Subcutaneous abdominal adipose tissue (tissue), 5 donors: ENCODE data around the gene P2RY13.

Experiments
- H3K27ac ChIP-seq: one replicate; pipeline ENCODE4 v1.7.0; 2013; ENCODE audit warnings: low read depth, mild to moderate bottlenecking, inconsistent platforms, low read length, moderate library complexity
- H3K27me3 ChIP-seq, 5 donors: one replicate each; pipeline ENCODE4 v1.7.0; 2013; ENCODE audit warnings: low read length in 5 of 5, inconsistent platforms in 1 of 5; ENCODE audit not compliant: control insufficient read depth in 5 of 5, insufficient read depth in 4 of 5
- H3K36me3 ChIP-seq, 5 donors: one replicate each; pipeline ENCODE4 v1.7.0; 2013; ENCODE audit warnings: low read length in 5 of 5; ENCODE audit not compliant: control insufficient read depth in 5 of 5, insufficient read depth in 5 of 5
- H3K4me1 ChIP-seq, 5 donors: one replicate each; pipeline ENCODE4 v1.7.0; 2013; ENCODE audit warnings: low read length in 5 of 5, mild to moderate bottlenecking in 3 of 5, moderate library complexity in 1 of 5; ENCODE audit not compliant: control insufficient read depth in 5 of 5, insufficient read depth in 5 of 5
- H3K4me3 ChIP-seq, 5 donors: one replicate each; pipeline ENCODE4 v1.7.0; 2013; ENCODE audit warnings: low read length in 5 of 5, low read depth in 1 of 5
- H3K9ac ChIP-seq, 5 donors: one replicate each; pipeline ENCODE4 v1.7.0; 2013; ENCODE audit warnings: low read length in 5 of 5, mild to moderate bottlenecking in 4 of 5, moderate library complexity in 3 of 5
- H3K9me3 ChIP-seq, 5 donors: one replicate each; pipeline ENCODE4 v1.7.0; 2013; ENCODE audit warnings: low read length in 5 of 5; ENCODE audit not compliant: control insufficient read depth in 5 of 5
- donor health status: healthy.
- donor health status: healthy.
- donor health status: healthy.
- donor health status: healthy.
- donor health status: healthy.

P2RY13 gene

DNA sequence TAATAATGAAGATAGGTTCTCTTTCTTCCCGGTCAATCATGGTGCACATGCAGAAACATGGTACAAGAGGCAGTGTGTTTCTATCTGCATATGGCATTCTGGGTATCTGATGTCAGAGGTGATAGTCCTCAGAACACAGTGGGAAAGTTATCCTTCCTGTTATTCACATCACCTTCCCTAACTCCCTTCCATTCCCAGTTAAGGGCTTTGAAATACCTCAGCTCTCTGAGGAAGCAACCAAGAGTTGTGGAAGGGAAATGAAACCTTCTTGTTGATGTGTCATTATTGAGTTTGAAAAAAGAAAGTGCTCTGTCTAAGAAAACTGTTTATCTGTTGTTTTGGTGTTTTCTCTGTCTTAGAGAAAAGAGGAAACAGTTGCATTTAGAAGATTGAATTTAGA lies 21.9 kb upstream of the P2RY13 start:
- Histone ChIP-seq H3K4me3 (no peak overlapping the region), H3K9ac (no peak overlapping the region), H3K4me1 (peaks cover 3 to 13% (median 8%) of the 10 kb centered on the region in 5 donors), H3K36me3 (no peaks in the 10 kb centered on the region), H3K27ac (no peak overlapping the region), H3K27me3 (no peaks in the 10 kb centered on the region), H3K9me3 (no peaks in the 10 kb centered on the region)

DNA sequence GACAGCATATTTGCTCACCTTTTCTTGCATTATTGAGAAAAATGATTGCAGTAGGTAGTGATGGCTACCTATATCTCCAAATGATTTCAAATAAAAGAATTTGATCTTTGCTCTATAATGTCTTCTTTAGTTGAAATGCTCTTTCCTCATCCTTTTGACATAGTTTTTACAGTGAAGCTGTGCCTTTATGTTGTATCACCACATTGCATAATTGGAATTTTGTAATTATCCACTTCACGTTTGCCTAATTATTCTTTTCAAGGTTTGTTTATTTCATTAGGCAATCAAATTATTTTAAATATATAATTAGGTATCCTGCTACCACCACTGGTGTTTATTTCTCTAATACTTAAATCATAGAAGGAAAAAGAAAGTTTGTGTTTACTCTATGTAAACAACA lies 21.3 kb upstream of the P2RY13 start:
- Histone ChIP-seq H3K27ac (no peak overlapping the region), H3K9me3 (no peaks in the 10 kb centered on the region), H3K9ac (no peak overlapping the region), H3K36me3 (no peaks in the 10 kb centered on the region), H3K4me3 (no peak overlapping the region), H3K27me3 (no peaks in the 10 kb centered on the region), H3K4me1 (peaks cover 3 to 18% (median 14%) of the 10 kb centered on the region in 5 donors)

DNA sequence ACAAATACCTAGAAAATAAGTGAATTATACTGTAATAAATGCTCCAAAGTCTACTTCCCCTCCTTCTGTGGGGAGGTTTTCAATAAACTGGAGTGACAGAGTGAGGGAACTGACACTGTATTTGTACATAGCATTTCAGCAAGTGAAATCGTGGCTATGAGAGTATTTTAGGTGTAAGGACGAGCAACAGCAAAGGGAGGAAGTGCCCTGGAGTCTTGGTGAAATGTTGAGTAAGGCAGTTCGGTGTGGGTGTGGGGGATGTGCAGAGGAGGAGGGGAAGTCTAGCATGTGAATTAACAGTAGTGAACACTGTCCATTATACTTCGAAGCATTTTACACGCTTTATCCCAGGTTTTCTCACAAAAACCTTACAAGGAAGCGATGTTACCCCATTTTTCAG lies 18.1 kb upstream of the P2RY13 start:
- Histone ChIP-seq H3K4me3 (no peak overlapping the region), H3K36me3 (no peaks in the 10 kb centered on the region), H3K9me3 (no peaks in the 10 kb centered on the region), H3K27ac (no peak overlapping the region), H3K9ac (no peak overlapping the region), H3K27me3 (no peaks in the 10 kb centered on the region), H3K4me1 (peaks cover 3 to 22% (median 15%) of the 10 kb centered on the region in 5 donors)

DNA sequence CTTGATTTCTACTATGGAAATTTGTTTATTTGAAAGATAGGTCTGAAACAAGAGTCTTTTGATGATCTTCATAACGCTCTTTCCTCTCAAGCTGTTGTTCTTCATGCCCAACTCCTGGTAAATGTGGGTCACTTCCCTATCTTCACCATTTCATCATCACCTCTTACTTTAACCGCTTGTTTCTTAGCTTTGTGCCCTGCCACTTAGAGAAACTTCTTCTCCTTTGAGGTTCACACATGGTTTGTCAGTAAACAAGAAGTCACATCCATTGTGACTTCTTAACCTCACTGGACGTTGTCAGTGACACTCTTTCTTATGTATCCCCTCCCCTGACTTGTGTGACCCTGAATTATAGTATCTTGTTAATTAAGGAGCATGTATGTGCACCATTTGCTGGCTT lies 16.9 kb upstream of the P2RY13 start:
- peaks cover 3 to 22% (median 15%) of the 10 kb centered on the region in 5 donors for H3K4me1 ChIP-seq
- H3K4me3 ChIP-seq = peak overlapping the region in 2 of 5 donors; percentile 38 to 52
- no peaks in the 10 kb centered on the region for H3K9me3 ChIP-seq
- no peak overlapping the region for H3K9ac ChIP-seq
- H3K27me3 ChIP-seq = no peaks in the 10 kb centered on the region
- H3K27ac ChIP-seq = peak overlapping the region; percentile 37
- no peaks in the 10 kb centered on the region for H3K36me3 ChIP-seq

DNA sequence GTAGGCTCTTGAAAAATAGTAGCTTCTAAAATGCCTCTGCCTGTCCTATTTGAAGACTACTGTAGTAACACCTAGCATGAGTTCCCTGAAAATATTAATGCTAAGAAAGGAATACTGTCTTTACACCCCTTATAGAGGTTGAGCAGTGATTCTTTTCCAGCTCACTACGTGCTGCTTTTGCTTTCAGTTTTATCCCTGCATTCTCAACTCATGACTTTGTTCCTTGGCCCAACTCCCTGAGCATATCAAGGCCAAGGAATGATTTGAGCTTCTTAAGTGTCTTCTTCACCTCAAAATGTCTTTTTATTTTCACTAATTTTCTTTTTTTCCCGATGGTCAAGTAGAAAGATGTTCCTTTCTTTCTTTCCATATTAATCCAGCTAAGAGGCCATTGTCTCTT lies 16.5 kb upstream of the P2RY13 start:
- Histone ChIP-seq H3K4me3 (peak overlapping the region; percentile 38 to 64 (median 52)), H3K27ac (peak overlapping the region; percentile 37), H3K9me3 (no peaks in the 10 kb centered on the region), H3K9ac (peak overlapping the region in 3 of 5 donors; percentile 32 to 51 (median 39)), H3K4me1 (peaks cover 3 to 22% (median 12%) of the 10 kb centered on the region in 5 donors), H3K36me3 (no peaks in the 10 kb centered on the region), H3K27me3 (no peaks in the 10 kb centered on the region)

DNA sequence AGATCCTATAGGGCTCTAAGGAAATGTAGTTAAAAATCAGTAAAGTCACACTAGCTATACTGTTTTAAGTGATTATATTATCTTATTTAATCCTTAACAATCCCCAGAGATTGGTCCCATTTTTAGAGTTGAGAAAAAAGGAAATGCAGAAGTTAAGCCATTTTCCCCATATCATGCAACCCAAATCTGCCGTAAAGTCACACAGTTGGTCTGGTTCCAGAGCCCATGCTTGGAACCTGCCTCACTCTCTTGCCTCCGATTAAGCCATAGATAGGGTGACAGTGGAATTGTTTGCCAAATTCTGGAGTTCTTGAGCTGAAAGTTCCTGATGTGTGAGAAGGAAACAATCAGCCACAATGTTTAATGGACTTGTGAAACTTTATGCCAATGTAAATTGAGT lies 2.3 kb upstream of the P2RY13 start:
- Histone ChIP-seq H3K36me3 (no peaks in the 10 kb centered on the region), H3K27me3 (no peaks in the 10 kb centered on the region), H3K4me3 (no peak overlapping the region), H3K9ac (no peak overlapping the region), H3K4me1 (peaks cover 0 to 36% (median 25%) of the 10 kb centered on the region in 5 donors), H3K27ac (no peak overlapping the region), H3K9me3 (no peaks in the 10 kb centered on the region)

DNA sequence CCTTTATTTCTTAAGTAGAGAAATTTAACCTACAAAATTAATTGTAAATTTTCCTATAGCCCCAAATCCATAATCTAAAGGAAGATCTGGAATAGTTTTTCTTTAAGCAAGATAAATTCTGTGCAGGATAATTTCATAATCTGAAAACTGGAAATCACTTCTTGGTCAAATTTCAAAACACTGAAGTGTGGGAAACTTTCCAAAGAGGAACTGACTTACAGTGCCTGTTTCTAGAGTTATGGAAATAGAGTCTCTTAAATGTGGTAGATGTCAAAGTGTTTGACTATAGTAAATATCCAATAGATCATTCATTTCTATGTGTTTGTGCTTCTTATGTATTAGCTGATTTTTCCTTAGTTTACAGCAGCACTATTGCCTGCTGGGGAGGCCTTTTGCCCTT lies 1.6 kb upstream of the P2RY13 start:
- no peaks in the 10 kb centered on the region for H3K36me3 ChIP-seq
- H3K27me3 ChIP-seq = no peaks in the 10 kb centered on the region
- peak overlapping the region; percentile 45 for H3K27ac ChIP-seq
- no peak overlapping the region for H3K4me3 ChIP-seq
- H3K9me3 ChIP-seq = no peaks in the 10 kb centered on the region
- peak overlapping the region in 1 of 5 donors; percentile 56 for H3K9ac ChIP-seq
- peaks cover 0 to 36% (median 25%) of the 10 kb centered on the region in 5 donors for H3K4me1 ChIP-seq

DNA sequence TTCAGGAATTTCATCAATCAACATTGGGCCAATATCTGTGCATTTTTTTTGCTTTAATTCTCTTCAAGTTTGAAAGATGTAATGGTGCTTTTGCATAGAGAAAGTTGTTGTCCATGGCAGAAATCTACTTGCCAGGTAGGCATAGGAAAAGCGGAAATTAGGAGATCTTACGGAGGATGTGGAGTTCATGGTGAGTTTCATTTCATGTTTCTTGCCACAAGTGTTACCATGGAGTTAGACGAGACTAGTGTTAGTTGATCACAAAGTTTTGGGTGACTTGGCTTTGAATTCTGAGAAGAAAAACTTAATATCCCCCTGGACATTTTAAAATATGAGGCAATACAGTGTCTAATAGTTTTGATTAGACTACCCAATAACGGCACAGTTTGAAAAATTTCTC lies 1.0 kb upstream of the P2RY13 start:
- Histone ChIP-seq H3K36me3 (no peaks in the 10 kb centered on the region), H3K27ac (peak overlapping the region; percentile 2), H3K4me1 (peaks cover 0 to 36% (median 25%) of the 10 kb centered on the region in 5 donors), H3K27me3 (no peaks in the 10 kb centered on the region), H3K9me3 (no peaks in the 10 kb centered on the region), H3K4me3 (no peak overlapping the region), H3K9ac (no peak overlapping the region)

DNA sequence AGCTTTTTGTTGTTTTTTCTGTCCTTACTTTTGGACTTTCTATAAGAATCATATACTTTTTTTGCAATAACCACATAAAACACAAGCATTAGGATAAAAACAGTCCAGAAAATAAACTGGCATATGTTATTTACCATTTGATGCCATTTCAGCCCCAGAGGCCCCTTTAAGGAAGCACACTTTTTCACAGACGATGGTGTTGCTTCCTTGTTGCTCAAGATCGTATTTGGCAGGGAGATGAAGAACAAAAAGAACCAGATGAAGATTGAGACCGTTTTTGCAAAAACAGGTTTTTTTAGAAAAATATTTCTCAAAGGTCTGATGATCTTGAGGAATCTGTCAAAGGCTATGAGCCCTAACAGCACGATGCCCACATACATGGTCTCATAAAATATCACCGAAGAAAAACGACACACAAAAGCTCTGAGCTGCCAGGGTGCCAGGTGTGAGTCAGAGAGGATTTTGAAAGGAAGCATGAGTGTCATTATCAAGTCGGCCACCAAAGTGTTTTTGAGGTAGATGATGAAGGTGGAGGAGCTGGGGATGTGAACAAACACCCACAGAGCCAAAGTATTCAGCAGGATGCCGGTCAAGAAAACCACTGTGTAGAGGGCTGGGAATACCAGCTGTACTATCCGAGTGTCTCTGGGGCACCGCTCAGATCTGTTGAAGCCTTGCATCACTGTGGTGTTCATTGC lies 902 bp downstream of the P2RY13 start:
- no peaks in the 10 kb centered on the region for H3K9me3 ChIP-seq
- H3K4me3 ChIP-seq = peak overlapping the region; percentile 34 to 61 (median 49)
- H3K27ac ChIP-seq = peak overlapping the region; percentile 47
- peaks cover 0 to 36% (median 25%) of the 10 kb centered on the region in 5 donors for H3K4me1 ChIP-seq
- H3K36me3 ChIP-seq = no peaks in the 10 kb centered on the region
- no peaks in the 10 kb centered on the region for H3K27me3 ChIP-seq
- H3K9ac ChIP-seq = peak overlapping the region in 2 of 5 donors; percentile 9 to 70

DNA sequence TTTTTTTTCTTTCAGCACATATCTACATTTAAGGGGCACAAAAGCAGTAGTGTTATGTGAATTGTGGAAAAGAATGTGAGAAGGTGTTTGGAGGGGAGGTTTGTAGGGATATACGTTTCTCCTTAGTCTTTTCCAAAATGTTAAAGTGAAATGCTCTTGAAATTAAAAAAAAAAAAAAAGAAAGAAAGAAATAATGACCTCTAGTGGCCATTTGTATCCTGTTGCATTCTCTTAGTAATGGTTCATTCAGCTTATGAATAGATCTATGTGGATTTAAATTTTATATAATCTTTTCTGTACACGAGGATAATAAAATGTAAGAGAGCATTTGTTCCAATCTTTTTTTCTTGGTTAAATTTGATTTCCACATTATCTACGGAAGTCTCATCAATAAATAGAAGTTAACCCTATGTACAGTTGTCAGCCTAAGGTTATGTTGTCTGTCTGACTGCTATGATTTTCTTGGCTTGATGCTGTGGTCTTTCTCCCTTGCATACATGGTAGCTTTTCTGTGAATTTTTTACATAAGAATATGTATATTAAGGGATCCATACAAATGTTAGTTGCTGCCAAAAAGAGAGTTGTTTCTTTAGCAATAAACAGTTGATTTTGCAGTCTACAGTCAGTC lies 1.7 kb downstream of the P2RY13 start:
- no peaks in the 10 kb centered on the region for H3K27me3 ChIP-seq
- peak overlapping the region; percentile 47 for H3K27ac ChIP-seq
- peaks cover 0 to 36% (median 25%) of the 10 kb centered on the region in 5 donors for H3K4me1 ChIP-seq
- peak overlapping the region; percentile 34 to 61 (median 49) for H3K4me3 ChIP-seq
- no peaks in the 10 kb centered on the region for H3K36me3 ChIP-seq
- peak overlapping the region in 2 of 5 donors; percentile 8 to 70 for H3K9ac ChIP-seq
- no peaks in the 10 kb centered on the region for H3K9me3 ChIP-seq
